HEK293 (cell line): ENCODE measurements around the gene ATF7IP2.

Experiments
- CTCF ChIA-PET: fragments of 350-600 bp; formaldehyde crosslinking; extraction: SDS; loops from one replicate; lab custom pipeline; 2021; ENCODE audit warnings: antibody characterized with exemption; lab: Yijun Ruan, JAX
- POLR2A ChIA-PET: fragments of 300-600 bp; formaldehyde crosslinking; extraction: SDS; loops from one replicate; lab custom pipeline; 2020; ENCODE audit warnings: antibody characterized with exemption, inconsistent platforms; lab: Yijun Ruan, JAX
- H3K27ac ChIP-seq: fragments of 200-500 bp; sonication (Bioruptor generic); 2 replicates; pipeline ENCODE4 v1.5.1; 2014; ENCODE audit warnings: low read depth, low read length, control low read depth, inconsistent platforms; ENCODE audit errors: extremely low read depth
- H3K36me3 ChIP-seq, 2 experiments: fragments of 200-500 bp in 1 of 2; sonication (Bioruptor generic) in 1 of 2; 1 replicate in 1 of 2; 2 replicates in 1 of 2; pipeline ENCODE4 v1.5.1; 2014 to 2017; ENCODE audit warnings: inconsistent platforms in 2 of 2, low read length in 2 of 2; ENCODE audit not compliant: control insufficient read depth in 2 of 2, insufficient read depth in 1 of 2
- H3K4me1 ChIP-seq: fragments of 200-500 bp; sonication (Bioruptor generic); 2 replicates; pipeline ENCODE4 v1.5.1; 2014; ENCODE audit warnings: mild to moderate bottlenecking, low read length, inconsistent platforms; ENCODE audit not compliant: control insufficient read depth, insufficient read depth
- H3K4me3 ChIP-seq: 2 replicates; pipeline ENCODE4 v1.5.1; 2011; ENCODE audit warnings: low read depth, mild to moderate bottlenecking, control low read depth, low read length, moderate library complexity
- H3K9me3 ChIP-seq: fragments of 200-500 bp; sonication (Bioruptor generic); 2 replicates; pipeline ENCODE4 v1.5.1; 2014; ENCODE audit warnings: low read depth, low read length, inconsistent platforms; ENCODE audit not compliant: control insufficient read depth, insufficient read depth
- HOXD13 ChIP-seq: sonication (generic); formaldehyde crosslinking; IDR thresholded peaks from 2 replicates; pipeline ENCODE4 v1.8.0; 2022; ENCODE audit warnings: missing genetic modification reagents, borderline replicate concordance
- ZBTB48 ChIP-seq: fragments of 450-650 bp; formaldehyde crosslinking; IDR thresholded peaks from 2 replicates; pipeline ENCODE4 v1.5.1; 2016; ENCODE audit warnings: missing biosample characterization, missing genetic modification characterization
- ZEB2 ChIP-seq: fragments of 450-650 bp; formaldehyde crosslinking; IDR thresholded peaks from 2 replicates; pipeline ENCODE4 v1.5.1; 2016; ENCODE audit warnings: missing biosample characterization, missing genetic modification characterization
- ZFP41 ChIP-seq: fragments of 450-650 bp; formaldehyde crosslinking; IDR thresholded peaks from 2 replicates; pipeline ENCODE4 v1.5.1; 2016; ENCODE audit warnings: missing biosample characterization, missing genetic modification characterization, borderline replicate concordance
- ZIC2 ChIP-seq: fragments of 450-650 bp; formaldehyde crosslinking; IDR thresholded peaks from 2 replicates; pipeline ENCODE4 v1.5.1; 2016; ENCODE audit warnings: missing biosample characterization, missing genetic modification characterization
- ZNF16 ChIP-seq: fragments of 450-650 bp; formaldehyde crosslinking; IDR thresholded peaks from 2 replicates; pipeline ENCODE4 v1.5.1; 2016; ENCODE audit warnings: low read depth, missing biosample characterization, missing genetic modification characterization
- ZNF174 ChIP-seq: fragments of 450-650 bp; formaldehyde crosslinking; IDR thresholded peaks from 2 replicates; pipeline ENCODE4 v1.5.0; 2017; ENCODE audit warnings: missing biosample characterization, mild to moderate bottlenecking, missing genetic modification characterization
- ZNF2 ChIP-seq: fragments of 450-650 bp; formaldehyde crosslinking; IDR thresholded peaks from 2 replicates; pipeline ENCODE4 v1.5.1; 2016; ENCODE audit warnings: missing biosample characterization, missing genetic modification characterization
- ZNF266 ChIP-seq: fragments of 450-650 bp; formaldehyde crosslinking; IDR thresholded peaks from 2 replicates; pipeline ENCODE4 v1.5.1; 2016; ENCODE audit warnings: missing biosample characterization, missing genetic modification characterization, low read depth
- ZNF302 ChIP-seq: fragments of 450-650 bp; formaldehyde crosslinking; IDR thresholded peaks from 2 replicates; pipeline ENCODE4 v1.5.1; 2016; ENCODE audit warnings: missing biosample characterization, missing genetic modification characterization, low read depth
- ZNF311 ChIP-seq: fragments of 450-650 bp; formaldehyde crosslinking; IDR thresholded peaks from 2 replicates; pipeline ENCODE4 v1.5.1; 2017; ENCODE audit warnings: missing biosample characterization, missing genetic modification characterization, borderline replicate concordance
- ZNF354C ChIP-seq: fragments of 450-650 bp; formaldehyde crosslinking; IDR thresholded peaks from 2 replicates; pipeline ENCODE4 v1.5.1; 2016; ENCODE audit warnings: missing biosample characterization, missing genetic modification characterization, low read depth, borderline replicate concordance
- ZNF416 ChIP-seq: fragments of 450-650 bp; formaldehyde crosslinking; IDR thresholded peaks from 2 replicates; pipeline ENCODE4 v1.5.1; 2016; ENCODE audit warnings: missing biosample characterization, missing genetic modification characterization
- ZNF514 ChIP-seq: fragments of 450-650 bp; formaldehyde crosslinking; IDR thresholded peaks from 2 replicates; pipeline ENCODE4 v1.5.1; 2016; ENCODE audit warnings: missing biosample characterization, missing genetic modification characterization
- ZNF521 ChIP-seq: fragments of 450-650 bp; formaldehyde crosslinking; IDR thresholded peaks from 2 replicates; pipeline ENCODE4 v1.5.1; 2017; ENCODE audit warnings: missing biosample characterization, mild to moderate bottlenecking, missing genetic modification characterization
- ZNF654 ChIP-seq: fragments of 450-650 bp; formaldehyde crosslinking; IDR thresholded peaks from 2 replicates; pipeline ENCODE4 v1.5.1; 2016; ENCODE audit warnings: low read depth, missing biosample characterization, missing genetic modification characterization
- ZNF707 ChIP-seq: fragments of 450-650 bp; formaldehyde crosslinking; IDR thresholded peaks from 2 replicates; pipeline ENCODE4 v1.5.1; 2016; ENCODE audit warnings: missing biosample characterization, missing genetic modification characterization
- ZNF792 ChIP-seq: fragments of 450-650 bp; formaldehyde crosslinking; IDR thresholded peaks from 2 replicates; pipeline ENCODE4 v1.5.1; 2016; ENCODE audit warnings: missing biosample characterization, missing genetic modification characterization
- ZNF837 ChIP-seq: fragments of 450-650 bp; formaldehyde crosslinking; IDR thresholded peaks from 2 replicates; pipeline ENCODE4 v1.5.1; 2016; ENCODE audit warnings: missing biosample characterization, missing genetic modification characterization
- TF ChIP-seq, protein P1 (sequence below): fragments of 450-650 bp; IDR thresholded peaks from 2 replicates; pipeline ENCODE4 v1.5.1; 2018; ENCODE audit warnings: missing biosample characterization, mild to moderate bottlenecking, missing genetic modification characterization
- TF ChIP-seq, protein P2 (sequence below): fragments of 450-650 bp; formaldehyde crosslinking; conservative IDR thresholded peaks from 2 replicates; pipeline ENCODE4 v1.5.1; 2016; ENCODE audit warnings: low read depth, missing biosample characterization, missing genetic modification characterization
- TF ChIP-seq, protein P3 (sequence below): fragments of 450-650 bp; formaldehyde crosslinking; IDR thresholded peaks from 2 replicates; pipeline ENCODE4 v1.5.1; 2017; ENCODE audit warnings: missing biosample characterization, mild to moderate bottlenecking, missing genetic modification characterization, moderate library complexity
- TF ChIP-seq, protein P4 (sequence below): fragments of 450-650 bp; formaldehyde crosslinking; IDR thresholded peaks from 2 replicates; pipeline ENCODE4; 2016; ENCODE audit warnings: missing biosample characterization, missing genetic modification characterization
- TF ChIP-seq, protein P5 (sequence below): fragments of 450-650 bp; formaldehyde crosslinking; IDR thresholded peaks from 2 replicates; pipeline ENCODE4 v1.5.1; 2016; ENCODE audit warnings: missing biosample characterization, missing genetic modification characterization

Gene ATF7IP2

DNA sequence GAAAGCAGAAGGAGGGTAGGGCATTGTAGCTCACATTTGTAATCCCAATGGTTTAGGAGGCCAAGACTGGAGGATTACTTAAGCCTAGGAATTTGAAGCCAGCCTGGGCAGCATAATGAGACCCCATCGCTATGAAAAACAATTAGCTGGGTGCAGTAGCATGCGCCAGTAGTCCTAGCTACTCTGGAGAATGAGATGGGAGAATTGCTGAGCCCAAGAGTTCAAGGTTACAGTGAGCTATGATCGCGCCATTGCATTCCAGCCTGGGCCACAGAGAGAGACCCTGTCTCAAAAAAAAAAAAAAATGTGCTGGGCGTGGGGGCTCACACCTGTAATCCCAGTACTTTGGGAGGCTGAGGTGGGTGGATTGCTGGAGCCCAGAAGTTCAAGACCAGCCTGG lies 5.0 kb downstream of the ATF7IP2 start:
- Histone ChIP-seq H3K36me3 (peaks cover 8 to 15% of the 10 kb centered on the region in 2 experiments; a peak in 2 of 3 replicates), H3K9me3 (no peaks in the 10 kb centered on the region), H3K4me1 (no peaks in the 10 kb centered on the region), H3K4me3 (no peak overlapping the region), H3K27ac (no peak overlapping the region)
- ChIA-PET POLR2A (no interaction called here), CTCF (interaction anchor here (0.5 kb wide), 1 partner anchor 1047 kb away, joined by 3 read pairs; no protein-coding TSS in a partner anchor)
- TF ChIP-seq ZFP41 (tag by site-specific recombination) (no peak), ZNF16 (no peak), ZNF302 (tag by site-specific recombination) (no peak), ZNF514 (tag by site-specific recombination) (no peak), ZNF174 (no peak), ZNF354C (no peak), ZIC2 (tag by site-specific recombination) (no peak), ZNF2 (no peak), ZNF266 (tag by site-specific recombination) (no peak), ZNF837 (tag by site-specific recombination) (no peak), ZNF416 (tag by site-specific recombination) (no peak), ZNF654 (no peak), ZNF792 (tag by site-specific recombination) (no peak)
- TF ChIP-seq, protein P1, sequence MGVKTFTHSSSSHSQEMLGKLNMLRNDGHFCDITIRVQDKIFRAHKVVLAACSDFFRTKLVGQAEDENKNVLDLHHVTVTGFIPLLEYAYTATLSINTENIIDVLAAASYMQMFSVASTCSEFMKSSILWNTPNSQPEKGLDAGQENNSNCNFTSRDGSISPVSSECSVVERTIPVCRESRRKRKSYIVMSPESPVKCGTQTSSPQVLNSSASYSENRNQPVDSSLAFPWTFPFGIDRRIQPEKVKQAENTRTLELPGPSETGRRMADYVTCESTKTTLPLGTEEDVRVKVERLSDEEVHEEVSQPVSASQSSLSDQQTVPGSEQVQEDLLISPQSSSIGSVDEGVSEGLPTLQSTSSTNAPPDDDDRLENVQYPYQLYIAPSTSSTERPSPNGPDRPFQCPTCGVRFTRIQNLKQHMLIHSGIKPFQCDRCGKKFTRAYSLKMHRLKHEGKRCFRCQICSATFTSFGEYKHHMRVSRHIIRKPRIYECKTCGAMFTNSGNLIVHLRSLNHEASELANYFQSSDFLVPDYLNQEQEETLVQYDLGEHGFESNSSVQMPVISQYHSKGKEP (tag by site-specific recombination), result no peak
- TF ChIP-seq, protein P2, sequence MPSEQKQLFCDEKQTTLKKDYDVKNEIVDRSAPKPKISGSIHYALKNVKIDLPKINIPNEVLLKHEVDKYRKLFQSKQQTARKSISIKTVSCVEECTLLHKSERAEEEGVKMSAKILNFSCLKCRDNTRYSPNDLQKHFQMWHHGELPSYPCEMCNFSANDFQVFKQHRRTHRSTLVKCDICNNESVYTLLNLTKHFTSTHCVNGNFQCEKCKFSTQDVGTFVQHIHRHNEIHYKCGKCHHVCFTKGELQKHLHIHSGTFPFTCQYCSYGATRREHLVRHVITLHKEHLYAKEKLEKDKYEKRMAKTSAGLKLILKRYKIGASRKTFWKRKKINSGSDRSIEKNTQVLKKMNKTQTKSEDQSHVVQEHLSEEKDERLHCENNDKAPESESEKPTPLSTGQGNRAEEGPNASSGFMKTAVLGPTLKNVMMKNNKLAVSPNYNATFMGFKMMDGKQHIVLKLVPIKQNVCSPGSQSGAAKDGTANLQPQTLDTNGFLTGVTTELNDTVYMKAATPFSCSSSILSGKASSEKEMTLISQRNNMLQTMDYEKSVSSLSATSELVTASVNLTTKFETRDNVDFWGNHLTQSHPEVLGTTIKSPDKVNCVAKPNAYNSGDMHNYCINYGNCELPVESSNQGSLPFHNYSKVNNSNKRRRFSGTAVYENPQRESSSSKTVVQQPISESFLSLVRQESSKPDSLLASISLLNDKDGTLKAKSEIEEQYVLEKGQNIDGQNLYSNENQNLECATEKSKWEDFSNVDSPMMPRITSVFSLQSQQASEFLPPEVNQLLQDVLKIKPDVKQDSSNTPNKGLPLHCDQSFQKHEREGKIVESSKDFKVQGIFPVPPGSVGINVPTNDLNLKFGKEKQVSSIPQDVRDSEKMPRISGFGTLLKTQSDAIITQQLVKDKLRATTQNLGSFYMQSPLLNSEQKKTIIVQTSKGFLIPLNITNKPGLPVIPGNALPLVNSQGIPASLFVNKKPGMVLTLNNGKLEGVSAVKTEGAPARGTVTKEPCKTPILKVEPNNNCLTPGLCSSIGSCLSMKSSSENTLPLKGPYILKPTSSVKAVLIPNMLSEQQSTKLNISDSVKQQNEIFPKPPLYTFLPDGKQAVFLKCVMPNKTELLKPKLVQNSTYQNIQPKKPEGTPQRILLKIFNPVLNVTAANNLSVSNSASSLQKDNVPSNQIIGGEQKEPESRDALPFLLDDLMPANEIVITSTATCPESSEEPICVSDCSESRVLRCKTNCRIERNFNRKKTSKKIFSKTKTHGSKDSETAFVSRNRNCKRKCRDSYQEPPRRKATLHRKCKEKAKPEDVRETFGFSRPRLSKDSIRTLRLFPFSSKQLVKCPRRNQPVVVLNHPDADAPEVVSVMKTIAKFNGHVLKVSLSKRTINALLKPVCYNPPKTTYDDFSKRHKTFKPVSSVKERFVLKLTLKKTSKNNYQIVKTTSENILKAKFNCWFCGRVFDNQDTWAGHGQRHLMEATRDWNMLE, result no peak

DNA sequence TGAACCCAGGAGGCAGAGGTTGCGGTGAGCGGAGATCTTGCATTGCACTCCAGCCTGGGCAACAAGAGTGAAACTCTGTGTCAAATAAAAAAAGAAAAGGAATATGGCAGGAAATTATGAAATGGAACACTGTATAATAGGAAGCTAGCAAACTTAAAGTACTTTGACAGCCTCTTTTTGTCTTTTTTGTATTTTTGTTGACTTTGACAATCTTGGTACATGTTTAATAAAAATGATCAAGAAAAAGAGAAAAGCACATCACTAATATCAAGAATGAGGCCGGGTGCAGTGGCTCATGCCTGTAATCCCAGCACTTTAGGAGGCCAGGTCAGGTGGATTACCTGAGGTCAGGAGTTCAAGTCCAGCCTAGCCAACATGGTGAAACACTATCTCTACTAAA lies 5.5 kb downstream of the ATF7IP2 start:
- H3K9me3 ChIP-seq, result no peaks in the 10 kb centered on the region
- ChIA-PET POLR2A (no interaction called here), CTCF (no interaction called here)
- no peaks in the 10 kb centered on the region for H3K4me1 ChIP-seq
- H3K36me3 ChIP-seq, result peaks cover 8 to 15% of the 10 kb centered on the region in 2 experiments; a peak in 2 of 3 replicates
- H3K27ac ChIP-seq, result no peak overlapping the region
- H3K4me3 ChIP-seq, result no peak overlapping the region
- TF ChIP-seq, protein P3, sequence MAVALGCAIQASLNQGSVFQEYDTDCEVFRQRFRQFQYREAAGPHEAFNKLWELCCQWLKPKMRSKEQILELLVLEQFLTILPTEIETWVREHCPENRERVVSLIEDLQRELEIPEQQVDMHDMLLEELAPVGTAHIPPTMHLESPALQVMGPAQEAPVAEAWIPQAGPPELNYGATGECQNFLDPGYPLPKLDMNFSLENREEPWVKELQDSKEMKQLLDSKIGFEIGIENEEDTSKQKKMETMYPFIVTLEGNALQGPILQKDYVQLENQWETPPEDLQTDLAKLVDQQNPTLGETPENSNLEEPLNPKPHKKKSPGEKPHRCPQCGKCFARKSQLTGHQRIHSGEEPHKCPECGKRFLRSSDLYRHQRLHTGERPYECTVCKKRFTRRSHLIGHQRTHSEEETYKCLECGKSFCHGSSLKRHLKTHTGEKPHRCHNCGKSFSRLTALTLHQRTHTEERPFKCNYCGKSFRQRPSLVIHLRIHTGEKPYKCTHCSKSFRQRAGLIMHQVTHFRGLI (tag by site-specific recombination), result no peak
- TF ChIP-seq, protein P4, sequence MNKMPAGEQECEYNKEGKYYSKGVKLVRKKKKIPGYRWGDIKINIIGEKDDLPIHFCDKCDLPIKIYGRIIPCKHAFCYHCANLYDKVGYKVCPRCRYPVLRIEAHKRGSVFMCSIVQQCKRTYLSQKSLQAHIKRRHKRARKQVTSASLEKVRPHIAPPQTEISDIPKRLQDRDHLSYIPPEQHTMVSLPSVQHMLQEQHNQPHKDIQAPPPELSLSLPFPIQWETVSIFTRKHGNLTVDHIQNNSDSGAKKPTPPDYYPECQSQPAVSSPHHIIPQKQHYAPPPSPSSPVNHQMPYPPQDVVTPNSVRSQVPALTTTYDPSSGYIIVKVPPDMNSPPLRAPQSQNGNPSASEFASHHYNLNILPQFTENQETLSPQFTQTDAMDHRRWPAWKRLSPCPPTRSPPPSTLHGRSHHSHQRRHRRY (tag by site-specific recombination), result no peak
- TF ChIP-seq ZNF707 (tag by site-specific recombination), result no peak
- no peak for TF ChIP-seq ZEB2 (tag by site-specific recombination)
- TF ChIP-seq ZBTB48, result no peak
- TF ChIP-seq, protein P5, sequence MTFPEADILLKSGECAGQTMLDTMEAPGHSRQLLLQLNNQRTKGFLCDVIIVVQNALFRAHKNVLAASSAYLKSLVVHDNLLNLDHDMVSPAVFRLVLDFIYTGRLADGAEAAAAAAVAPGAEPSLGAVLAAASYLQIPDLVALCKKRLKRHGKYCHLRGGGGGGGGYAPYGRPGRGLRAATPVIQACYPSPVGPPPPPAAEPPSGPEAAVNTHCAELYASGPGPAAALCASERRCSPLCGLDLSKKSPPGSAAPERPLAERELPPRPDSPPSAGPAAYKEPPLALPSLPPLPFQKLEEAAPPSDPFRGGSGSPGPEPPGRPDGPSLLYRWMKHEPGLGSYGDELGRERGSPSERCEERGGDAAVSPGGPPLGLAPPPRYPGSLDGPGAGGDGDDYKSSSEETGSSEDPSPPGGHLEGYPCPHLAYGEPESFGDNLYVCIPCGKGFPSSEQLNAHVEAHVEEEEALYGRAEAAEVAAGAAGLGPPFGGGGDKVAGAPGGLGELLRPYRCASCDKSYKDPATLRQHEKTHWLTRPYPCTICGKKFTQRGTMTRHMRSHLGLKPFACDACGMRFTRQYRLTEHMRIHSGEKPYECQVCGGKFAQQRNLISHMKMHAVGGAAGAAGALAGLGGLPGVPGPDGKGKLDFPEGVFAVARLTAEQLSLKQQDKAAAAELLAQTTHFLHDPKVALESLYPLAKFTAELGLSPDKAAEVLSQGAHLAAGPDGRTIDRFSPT (tag by site-specific recombination), result no peak
- TF ChIP-seq HOXD13 (CRISPR knock-in tag), result no peak
- no peak for TF ChIP-seq ZNF311 (tag by site-specific recombination)
- TF ChIP-seq ZNF521 (tag by site-specific recombination), result no peak
